ENCODE results near the gene PON3.

Gene PON3

DNA sequence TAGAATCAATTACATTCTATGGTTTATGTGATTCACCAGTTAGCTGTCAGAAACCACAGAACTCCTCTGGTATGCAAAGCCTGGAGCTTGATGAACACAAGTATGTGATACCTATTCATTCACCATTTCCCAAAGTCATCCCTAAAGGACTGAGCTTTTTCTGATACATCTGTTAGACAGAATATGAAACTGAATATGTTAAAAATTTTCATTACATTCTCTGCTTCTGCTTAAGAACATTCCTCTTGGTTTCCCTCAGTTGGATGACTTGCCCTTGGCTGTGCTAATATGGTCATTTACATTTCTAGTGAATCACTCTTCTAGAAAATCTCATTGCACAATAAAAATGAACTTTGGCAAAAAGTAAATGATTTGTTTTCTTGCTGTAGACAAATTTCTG, 61.1 kb downstream of the PON3 start:
- DNase-seq, result no peak
- Mint-ChIP-seq H3K4me3 (no peak overlapping the region), H3K9me3 (no peaks in the 10 kb centered on the region), H3K4me1 (ENCODE audit: low read depth) (peaks cover 16% of the 10 kb centered on the region), H3K27me3 (no peaks in the 10 kb centered on the region), H3K36me3 (ENCODE audit: low read depth) (no peaks in the 10 kb centered on the region), H3K27ac (no peak overlapping the region)

DNA sequence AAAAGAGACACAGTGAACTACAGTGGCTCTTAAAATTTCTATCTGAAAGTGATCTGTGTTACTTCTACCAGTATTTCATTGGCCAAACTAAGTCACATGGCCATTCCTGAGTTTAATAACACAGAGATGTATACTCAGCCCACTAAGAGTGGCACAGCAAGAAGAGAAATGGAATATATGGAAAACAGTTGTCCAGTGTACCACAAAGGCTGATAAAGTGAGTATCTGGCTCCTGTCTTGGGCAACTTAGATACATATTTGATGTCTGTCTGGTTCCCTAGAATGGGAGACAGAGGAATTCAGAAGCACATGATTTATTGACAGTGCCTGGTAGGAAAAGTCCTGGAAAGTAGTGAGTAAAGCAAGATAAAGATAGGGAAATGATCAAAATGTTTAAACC, 61.7 kb downstream of the PON3 start:
- Mint-ChIP-seq H3K4me1 (ENCODE audit: low read depth) (peaks cover 18% of the 10 kb centered on the region), H3K27me3 (no peaks in the 10 kb centered on the region), H3K9me3 (no peaks in the 10 kb centered on the region)

DNA sequence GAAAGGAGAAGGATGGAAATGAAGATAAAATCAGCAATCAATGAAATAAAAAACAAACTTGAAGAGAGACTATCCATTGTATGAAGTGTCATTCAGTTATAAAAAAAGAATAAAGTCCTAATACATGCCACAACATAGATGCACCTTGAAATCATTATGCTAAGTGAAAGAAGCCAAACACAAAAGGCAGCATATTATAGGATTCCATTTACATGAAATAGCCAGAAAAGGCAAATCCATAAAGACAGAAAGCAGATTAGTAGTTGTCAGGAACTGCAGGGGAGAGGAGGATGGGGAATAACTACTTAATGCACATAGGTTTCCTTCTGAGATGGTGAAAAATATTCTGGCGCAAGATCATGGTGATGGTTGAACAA, 65.2 kb downstream of the PON3 start:
- H3K4me3 Mint-ChIP-seq, result peak overlapping the region; percentile 44
- no peaks in the 10 kb centered on the region for H3K27me3 Mint-ChIP-seq
- peak overlapping the region; percentile 24 for H3K27ac Mint-ChIP-seq
- no peak for DNase-seq
- H3K4me1 Mint-ChIP-seq (ENCODE audit: low read depth), result peaks cover 21% of the 10 kb centered on the region
- no peaks in the 10 kb centered on the region for H3K36me3 Mint-ChIP-seq (ENCODE audit: low read depth)
- no peaks in the 10 kb centered on the region for H3K9me3 Mint-ChIP-seq

More for the DNA sequence above, 61.7 kb downstream of the PON3 start:
- H3K4me3 Mint-ChIP-seq, result no peak overlapping the region
- H3K36me3 Mint-ChIP-seq (ENCODE audit: low read depth), result no peaks in the 10 kb centered on the region
- DNase-seq, result no peak
- H3K27ac Mint-ChIP-seq, result no peak overlapping the region

DNA sequence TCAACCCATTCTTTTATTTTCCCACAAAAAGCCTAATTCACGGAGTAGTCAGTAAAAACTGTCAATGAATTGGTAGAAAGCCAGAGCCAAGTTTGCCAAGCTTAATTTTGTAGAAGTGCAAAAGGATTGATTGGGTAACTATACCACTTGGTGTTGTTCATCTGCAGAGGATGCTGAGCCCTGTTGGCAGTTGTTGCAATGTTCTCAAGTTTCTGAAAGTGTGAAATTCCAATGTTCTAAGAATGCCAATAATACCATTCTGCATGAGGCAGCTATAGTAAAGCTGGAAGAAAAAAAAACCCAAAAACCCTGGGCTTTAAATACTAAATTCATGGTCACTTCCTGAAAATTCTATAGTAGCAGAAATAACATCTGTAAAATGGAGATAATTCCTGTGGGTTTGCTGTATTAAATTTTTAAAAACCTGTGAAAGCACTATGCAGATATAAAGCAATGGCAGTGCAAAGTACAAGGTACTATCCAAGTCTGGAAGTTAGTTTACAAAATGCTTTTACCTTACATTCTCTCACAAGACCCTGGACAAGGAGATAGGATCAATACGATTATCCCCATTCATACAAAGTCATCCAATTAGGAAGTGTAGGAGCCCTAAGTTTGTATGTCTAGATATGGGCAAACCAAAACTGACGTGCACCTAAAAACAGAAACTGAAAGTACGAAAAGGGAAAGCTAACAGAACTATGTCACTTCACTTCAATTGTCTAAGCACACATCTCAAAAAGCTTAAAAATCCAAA, 65.8 kb downstream of the PON3 start:
- H3K36me3 Mint-ChIP-seq (ENCODE audit: low read depth), result no peaks in the 10 kb centered on the region
- no peak for DNase-seq
- peaks cover 5% of the 10 kb centered on the region for H3K27me3 Mint-ChIP-seq
- H3K9me3 Mint-ChIP-seq, result no peaks in the 10 kb centered on the region
- H3K27ac Mint-ChIP-seq, result peak overlapping the region; percentile 24
- peak overlapping the region; percentile 44 for H3K4me3 Mint-ChIP-seq
- peaks cover 19% of the 10 kb centered on the region for H3K4me1 Mint-ChIP-seq (ENCODE audit: low read depth)

DNA sequence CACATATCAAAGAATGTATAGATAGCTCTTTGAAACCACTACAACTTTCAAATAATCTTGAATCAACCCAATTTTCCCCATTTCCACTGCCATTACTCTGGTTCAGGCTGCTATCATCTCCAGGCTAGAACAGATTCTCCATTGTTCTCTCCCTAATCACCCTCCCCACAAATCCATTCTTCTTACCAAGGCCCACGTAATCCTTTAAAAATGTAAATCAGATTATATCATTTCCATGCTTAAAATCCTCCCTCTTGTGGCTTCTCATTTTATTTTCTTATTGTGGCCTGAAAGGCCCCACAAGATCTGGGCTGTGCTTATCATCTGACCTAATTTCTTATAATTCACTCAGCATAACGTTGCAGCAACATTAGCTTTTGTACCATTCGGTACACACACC, 68.8 kb downstream of the PON3 start:
- H3K9me3 Mint-ChIP-seq, result no peaks in the 10 kb centered on the region
- H3K27ac Mint-ChIP-seq, result no peak overlapping the region
- H3K4me1 Mint-ChIP-seq (ENCODE audit: low read depth), result peaks cover 19% of the 10 kb centered on the region
- DNase-seq, result no peak
- peaks cover 13% of the 10 kb centered on the region for H3K27me3 Mint-ChIP-seq
- H3K36me3 Mint-ChIP-seq (ENCODE audit: low read depth), result no peaks in the 10 kb centered on the region
- no peak overlapping the region for H3K4me3 Mint-ChIP-seq

DNA sequence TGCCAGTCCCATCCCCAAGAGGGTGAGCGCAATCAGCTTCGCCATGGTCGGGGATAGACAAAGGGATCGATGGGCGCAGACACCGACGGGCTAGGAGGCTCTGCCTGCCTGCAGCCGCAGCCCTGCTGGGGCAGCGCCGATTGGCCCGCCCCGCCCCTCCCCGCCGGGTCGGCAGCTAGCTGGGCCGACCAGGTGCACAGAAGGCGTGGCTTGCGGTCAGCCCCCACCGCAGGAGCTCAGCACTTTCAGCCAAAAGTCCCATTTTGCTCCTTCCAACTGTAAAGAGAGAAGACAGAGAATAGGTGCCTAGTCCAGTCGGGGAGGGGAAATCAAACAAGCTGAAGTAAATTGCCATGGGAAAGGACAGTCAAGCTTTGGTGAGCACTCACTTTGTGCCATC, 71.7 kb downstream of the PON3 start, which contains the start of gene PON1:
Gene PON1, minus strand, starts transcription at position 102 of the 400 bp plus-strand sequence. Its CDS starts 57 bp downstream, at position 45.
- Mint-ChIP-seq H3K36me3 (ENCODE audit: low read depth) (no peaks in the 10 kb centered on the region), H3K27ac (no peak within 1 kb of the TSS), H3K27me3 (peaks cover 13% of the 10 kb centered on the region), H3K9me3 (no peaks in the 10 kb centered on the region), H3K4me1 (ENCODE audit: low read depth) (peaks cover 5% of the 10 kb centered on the region), H3K4me3 (no peak within 1 kb of the TSS)
- no peak for DNase-seq

DNA sequence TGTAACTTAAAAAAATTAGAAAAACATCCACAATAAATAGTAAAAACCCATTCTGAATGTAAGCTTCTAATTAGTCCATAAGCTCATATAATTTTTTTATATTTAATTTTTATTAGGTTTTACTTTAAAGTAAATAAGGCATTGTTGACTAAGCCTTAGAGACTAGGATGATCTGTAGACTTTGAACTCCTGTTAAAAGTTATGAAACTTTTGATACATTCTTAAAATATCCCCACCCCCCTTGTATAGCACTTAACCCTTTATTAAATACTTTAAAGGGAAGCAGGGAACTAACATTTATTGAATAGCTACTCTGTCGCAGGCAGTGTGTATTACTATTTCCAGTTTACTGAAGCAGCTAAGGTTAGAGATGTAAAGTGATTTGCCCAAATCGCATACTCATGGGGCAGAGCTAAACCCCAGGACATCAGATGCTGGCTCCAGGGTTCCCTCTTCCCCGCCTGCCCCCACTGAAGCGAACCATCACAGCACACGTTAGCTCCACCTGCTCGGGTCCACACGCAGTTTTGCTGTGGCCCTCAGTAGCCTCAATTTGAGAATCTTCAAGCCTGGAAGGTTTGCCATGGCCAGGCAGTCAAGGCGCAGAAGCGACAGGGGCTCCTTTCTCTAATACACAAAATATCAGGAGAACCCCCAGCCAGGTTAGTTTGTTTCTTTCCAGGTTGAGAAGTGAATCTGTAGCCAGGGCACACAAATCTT, 72.6 kb downstream of the PON3 start:
- DNase-seq, result no peak
- H3K36me3 Mint-ChIP-seq (ENCODE audit: low read depth), result no peaks in the 10 kb centered on the region
- no peak overlapping the region for H3K4me3 Mint-ChIP-seq
- peaks cover 2% of the 10 kb centered on the region for H3K4me1 Mint-ChIP-seq (ENCODE audit: low read depth)
- H3K9me3 Mint-ChIP-seq, result no peaks in the 10 kb centered on the region
- H3K27me3 Mint-ChIP-seq, result peaks cover 13% of the 10 kb centered on the region
- no peak overlapping the region for H3K27ac Mint-ChIP-seq

DNA sequence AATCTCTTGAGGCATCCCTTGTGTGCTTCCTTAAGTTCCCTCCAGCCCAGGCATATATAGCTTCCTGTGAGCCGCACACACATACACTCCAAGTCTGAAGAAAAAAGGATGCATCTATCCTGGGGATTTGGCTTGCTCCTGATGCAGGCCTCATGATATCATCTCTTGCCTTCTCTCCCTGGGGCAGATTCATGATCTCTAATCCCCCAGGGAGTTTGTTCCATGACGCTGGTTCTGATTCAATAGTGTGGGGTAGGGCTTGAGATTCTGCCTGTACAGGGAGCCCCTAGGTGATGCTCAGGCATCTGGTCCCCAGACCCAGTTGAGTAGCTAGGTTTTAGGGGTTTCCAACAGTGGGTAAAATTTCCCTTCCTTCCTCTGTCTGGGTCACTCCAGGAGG, 73.3 kb downstream of the PON3 start:
- DNase-seq, result no peak
- Mint-ChIP-seq H3K27me3 (peaks cover 13% of the 10 kb centered on the region), H3K4me3 (no peak overlapping the region), H3K9me3 (no peaks in the 10 kb centered on the region), H3K27ac (no peak overlapping the region), H3K4me1 (ENCODE audit: low read depth) (peaks cover 2% of the 10 kb centered on the region), H3K36me3 (ENCODE audit: low read depth) (no peaks in the 10 kb centered on the region)

DNA sequence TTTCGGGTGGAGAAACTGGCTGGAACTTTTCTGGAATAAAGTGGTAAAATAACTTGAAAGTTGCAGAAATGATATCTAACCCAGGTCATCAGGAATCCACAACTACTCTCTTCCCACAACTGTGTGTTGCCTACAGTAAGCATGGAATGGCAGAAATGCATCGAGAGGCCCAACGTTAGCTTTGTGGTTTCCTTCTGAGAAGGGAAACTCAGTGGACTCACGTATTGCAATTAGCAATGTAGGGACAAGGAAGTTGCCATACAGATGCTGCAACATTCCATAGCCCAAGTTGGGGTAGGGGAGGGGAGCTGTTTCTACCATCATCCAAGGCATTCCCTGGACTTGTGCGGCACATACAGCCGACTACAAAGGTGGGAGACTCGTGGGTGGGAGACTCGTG, 73.8 kb downstream of the PON3 start:
- Mint-ChIP-seq H3K27me3 (peaks cover 13% of the 10 kb centered on the region), H3K27ac (no peak overlapping the region), H3K4me1 (ENCODE audit: low read depth) (peaks cover 2% of the 10 kb centered on the region), H3K4me3 (no peak overlapping the region), H3K36me3 (ENCODE audit: low read depth) (no peaks in the 10 kb centered on the region), H3K9me3 (no peaks in the 10 kb centered on the region)
- no peak for DNase-seq

DNA sequence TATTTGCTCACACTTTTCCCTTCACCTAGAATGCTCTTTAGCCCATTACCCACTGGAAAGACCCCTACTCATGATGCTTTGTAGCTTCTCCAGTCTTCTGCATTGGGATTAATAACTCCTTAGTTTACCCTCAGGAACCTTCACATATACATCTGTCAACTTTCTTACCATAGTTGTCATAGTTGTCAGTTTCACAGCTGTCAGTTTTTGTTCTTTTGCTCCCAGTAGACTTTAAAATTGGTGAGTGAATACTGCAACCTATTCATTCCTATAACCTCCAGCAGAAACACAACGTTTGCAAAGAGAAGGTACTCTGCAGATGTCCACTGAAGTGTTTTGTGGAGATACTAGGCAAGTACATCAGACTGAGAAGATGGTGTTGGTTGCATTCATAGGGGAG, 74.5 kb downstream of the PON3 start:
- Mint-ChIP-seq H3K27me3 (peaks cover 13% of the 10 kb centered on the region), H3K4me3 (no peak overlapping the region), H3K27ac (no peak overlapping the region), H3K36me3 (ENCODE audit: low read depth) (no peaks in the 10 kb centered on the region), H3K9me3 (no peaks in the 10 kb centered on the region), H3K4me1 (ENCODE audit: low read depth) (peaks cover 2% of the 10 kb centered on the region)
- DNase-seq, result no peak

DNA sequence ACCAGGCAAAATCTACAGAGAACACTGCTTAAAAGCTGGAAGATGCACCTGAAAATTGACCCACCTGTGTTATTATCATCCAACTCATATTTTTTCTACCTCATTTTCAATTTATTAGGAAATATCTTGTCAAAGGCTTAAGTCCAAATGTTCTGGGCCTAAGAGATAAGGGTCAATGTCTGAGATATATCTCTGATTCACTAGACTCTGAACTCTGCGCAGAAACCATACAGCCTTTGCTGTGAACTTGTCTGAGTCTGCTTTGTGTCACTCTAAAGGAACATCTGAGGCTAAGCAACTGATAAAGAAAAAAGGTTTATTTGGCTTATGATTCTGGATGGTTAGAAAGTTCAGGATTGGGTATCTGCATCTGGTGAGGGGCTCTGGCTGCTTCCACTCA, 75.5 kb downstream of the PON3 start:
- no peaks in the 10 kb centered on the region for H3K36me3 Mint-ChIP-seq (ENCODE audit: low read depth)
- H3K4me3 Mint-ChIP-seq, result no peak overlapping the region
- H3K27me3 Mint-ChIP-seq, result peaks cover 11% of the 10 kb centered on the region
- peaks cover 2% of the 10 kb centered on the region for H3K4me1 Mint-ChIP-seq (ENCODE audit: low read depth)
- H3K27ac Mint-ChIP-seq, result no peak overlapping the region
- no peak for DNase-seq
- no peaks in the 10 kb centered on the region for H3K9me3 Mint-ChIP-seq

DNA sequence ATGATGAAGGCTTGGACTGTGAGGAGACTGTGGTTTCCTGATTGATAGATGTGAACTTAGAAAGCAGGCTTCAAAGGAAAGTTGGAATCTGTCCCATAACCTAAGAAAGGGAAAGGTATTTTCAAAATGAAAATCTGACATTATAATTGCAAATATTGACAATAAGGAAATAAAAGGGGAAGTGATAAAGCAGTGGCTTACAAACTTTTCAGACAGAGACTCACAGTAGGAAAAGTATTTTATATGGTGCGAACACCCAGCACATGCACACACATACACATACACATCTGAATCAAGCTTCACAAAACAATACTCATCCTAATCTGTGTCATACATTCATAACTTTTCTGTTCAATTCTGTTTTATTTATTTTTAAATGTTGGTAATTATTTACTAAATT, 76.6 kb downstream of the PON3 start:
- Mint-ChIP-seq H3K27me3 (peaks cover under 1% of the 10 kb centered on the region), H3K36me3 (ENCODE audit: low read depth) (no peaks in the 10 kb centered on the region), H3K9me3 (no peaks in the 10 kb centered on the region), H3K4me1 (ENCODE audit: low read depth) (no peaks in the 10 kb centered on the region), H3K4me3 (no peak overlapping the region), H3K27ac (no peak overlapping the region)
- DNase-seq, result no peak

DNA sequence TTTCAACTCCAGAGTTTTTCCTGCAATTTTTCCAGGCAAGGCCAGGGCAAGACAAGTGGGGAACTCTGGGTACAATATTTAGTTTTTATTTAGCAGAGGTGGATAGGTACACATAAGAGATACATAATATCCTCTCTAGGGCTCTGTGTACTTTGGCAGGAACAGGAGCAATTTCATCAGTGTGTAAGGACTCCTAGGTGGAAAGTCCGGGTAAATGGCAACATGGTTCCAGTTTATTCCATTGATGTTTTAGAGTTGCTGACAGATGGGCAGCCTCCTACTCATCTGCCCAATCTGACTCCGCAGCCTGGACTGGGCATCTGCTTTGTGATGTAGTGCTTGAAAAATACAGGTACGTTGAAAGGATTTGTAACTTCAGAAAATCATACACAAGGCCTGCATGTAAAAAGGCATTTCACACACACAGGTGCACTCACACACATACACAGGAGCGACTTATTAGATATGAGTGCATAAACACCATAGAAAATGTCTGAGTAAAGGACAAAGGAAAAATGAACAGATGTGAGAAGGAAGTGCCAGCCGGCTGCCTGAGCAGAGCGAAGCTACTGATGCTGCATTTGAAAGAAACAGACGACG, 77.6 kb downstream of the PON3 start:
- DNase-seq, result no peak
- Mint-ChIP-seq H3K9me3 (no peaks in the 10 kb centered on the region), H3K36me3 (ENCODE audit: low read depth) (no peaks in the 10 kb centered on the region), H3K4me3 (no peak overlapping the region), H3K27me3 (peaks cover 3% of the 10 kb centered on the region), H3K27ac (no peak overlapping the region), H3K4me1 (ENCODE audit: low read depth) (no peaks in the 10 kb centered on the region)

DNA sequence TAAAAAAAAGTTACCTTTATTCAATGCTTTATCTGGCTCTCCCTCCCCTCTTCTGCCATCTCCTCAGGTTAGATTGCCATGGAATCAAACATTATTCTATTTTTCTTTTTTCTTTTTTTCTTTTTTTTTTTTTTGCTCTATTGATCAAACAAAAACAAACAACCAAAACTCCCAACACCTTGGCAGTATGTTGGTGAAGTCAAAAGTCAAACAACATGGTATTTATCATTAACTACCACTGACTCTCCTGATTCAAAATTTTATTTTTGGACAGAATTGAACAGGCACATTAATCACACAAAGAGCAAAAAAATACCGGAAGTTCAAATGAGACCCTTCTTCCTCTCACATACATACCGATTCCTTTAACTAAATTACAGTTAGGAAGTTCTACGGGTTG, 78.2 kb downstream of the PON3 start:
- DNase-seq, result no peak
- Mint-ChIP-seq H3K27ac (no peak overlapping the region), H3K36me3 (ENCODE audit: low read depth) (no peaks in the 10 kb centered on the region), H3K4me3 (no peak overlapping the region), H3K9me3 (no peaks in the 10 kb centered on the region), H3K4me1 (ENCODE audit: low read depth) (no peaks in the 10 kb centered on the region), H3K27me3 (peaks cover 5% of the 10 kb centered on the region)

DNA sequence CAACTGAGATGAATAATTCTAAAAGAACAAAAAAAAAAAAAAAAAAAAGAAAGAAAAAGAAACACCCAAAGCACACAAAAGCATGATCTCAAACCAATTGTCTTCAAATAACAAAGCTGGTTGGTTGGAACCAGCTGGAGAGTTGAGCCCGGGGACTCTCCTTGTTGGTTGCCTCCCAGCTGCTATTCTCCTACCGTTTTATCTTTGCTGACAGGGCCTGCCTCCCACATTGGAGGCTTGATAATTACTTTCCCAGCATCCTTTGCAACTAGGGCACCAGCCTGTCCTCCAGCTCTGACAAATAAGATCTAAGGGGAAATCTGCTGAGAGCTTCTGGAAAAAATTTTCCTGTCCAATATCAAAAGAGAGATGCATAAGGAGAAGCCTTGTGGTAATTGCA, 78.6 kb downstream of the PON3 start:
- H3K27ac Mint-ChIP-seq, result no peak overlapping the region
- no peaks in the 10 kb centered on the region for H3K36me3 Mint-ChIP-seq (ENCODE audit: low read depth)
- no peak overlapping the region for H3K4me3 Mint-ChIP-seq
- DNase-seq, result no peak
- peaks cover 8% of the 10 kb centered on the region for H3K27me3 Mint-ChIP-seq
- no peaks in the 10 kb centered on the region for H3K4me1 Mint-ChIP-seq (ENCODE audit: low read depth)
- H3K9me3 Mint-ChIP-seq, result no peaks in the 10 kb centered on the region
